ENCODE results near the gene PCDH12. TPM values are rescaled to one million over a fixed set of nuclear protein-coding genes. Genes with fewer than 3 reads are reported as not detected.

PCDH12 gene
- total RNA-seq, 1 experiment from 2014 or later, result 0.75 TPM

DNA sequence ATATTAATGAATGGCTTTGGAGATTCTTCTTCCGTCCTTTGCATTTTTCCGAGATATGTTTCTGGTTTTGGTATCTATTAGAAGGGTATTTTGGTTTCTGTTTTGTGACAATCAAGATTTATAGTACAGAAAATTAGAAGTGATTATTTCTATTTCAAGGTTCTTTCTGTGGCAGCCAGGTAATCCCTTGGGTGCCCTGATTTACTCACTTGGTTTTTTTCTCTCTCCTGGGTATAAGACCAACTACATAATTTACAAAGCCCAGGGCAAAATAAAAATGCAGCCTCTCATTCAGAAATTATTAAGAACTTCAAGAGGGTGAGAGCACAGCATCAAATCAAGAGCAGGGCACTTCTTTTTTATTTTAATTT lies 8.9 kb upstream of the PCDH12 start:
- Histone ChIP-seq H3K36me3 (ENCODE audit: insufficient read depth, low read length, poor library complexity, severe bottlenecking) (peaks cover 7% of the 10 kb centered on the region), H3K27ac (ENCODE audit: low read depth, low read length, poor library complexity, severe bottlenecking) (no peak overlapping the region), H3K4me1 (ENCODE audit: insufficient read depth, low read length, poor library complexity, severe bottlenecking) (peaks cover 21% of the 10 kb centered on the region), H3K27me3 (replicated peaks; ENCODE audit: insufficient read depth, low read depth, low read length, poor library complexity) (no peaks in the 10 kb centered on the region), H3K4me3 (ENCODE audit: low read depth, low read length, poor library complexity, severe bottlenecking) (no peak overlapping the region), H3K9me3 (ENCODE audit: low read depth, low read length, poor library complexity, severe bottlenecking) (no peaks in the 10 kb centered on the region)
- ChIA-PET CTCF (no interaction called here), POLR2A (ENCODE audit: low non-redundant PET) (no interaction called here)
- intact Hi-C loops (cut with micrococcal nuclease; ENCODE audit: unreplicated experiment), result no loop called here
- no peak for DNase-seq (ENCODE audit: low spot score)
- no TSS peak for BruUV-seq (replicated peaks)
- no peak for TF ChIP-seq EZH2 (IDR thresholded peaks at IDR 0.05; ENCODE audit: borderline replicate concordance, low read depth, low read length, poor library complexity, severe bottlenecking)
- TF ChIP-seq, protein P1, sequence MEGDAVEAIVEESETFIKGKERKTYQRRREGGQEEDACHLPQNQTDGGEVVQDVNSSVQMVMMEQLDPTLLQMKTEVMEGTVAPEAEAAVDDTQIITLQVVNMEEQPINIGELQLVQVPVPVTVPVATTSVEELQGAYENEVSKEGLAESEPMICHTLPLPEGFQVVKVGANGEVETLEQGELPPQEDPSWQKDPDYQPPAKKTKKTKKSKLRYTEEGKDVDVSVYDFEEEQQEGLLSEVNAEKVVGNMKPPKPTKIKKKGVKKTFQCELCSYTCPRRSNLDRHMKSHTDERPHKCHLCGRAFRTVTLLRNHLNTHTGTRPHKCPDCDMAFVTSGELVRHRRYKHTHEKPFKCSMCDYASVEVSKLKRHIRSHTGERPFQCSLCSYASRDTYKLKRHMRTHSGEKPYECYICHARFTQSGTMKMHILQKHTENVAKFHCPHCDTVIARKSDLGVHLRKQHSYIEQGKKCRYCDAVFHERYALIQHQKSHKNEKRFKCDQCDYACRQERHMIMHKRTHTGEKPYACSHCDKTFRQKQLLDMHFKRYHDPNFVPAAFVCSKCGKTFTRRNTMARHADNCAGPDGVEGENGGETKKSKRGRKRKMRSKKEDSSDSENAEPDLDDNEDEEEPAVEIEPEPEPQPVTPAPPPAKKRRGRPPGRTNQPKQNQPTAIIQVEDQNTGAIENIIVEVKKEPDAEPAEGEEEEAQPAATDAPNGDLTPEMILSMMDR (conservative IDR thresholded peaks at IDR 0.05; ENCODE audit: low read depth, low read length), result no peak

DNA sequence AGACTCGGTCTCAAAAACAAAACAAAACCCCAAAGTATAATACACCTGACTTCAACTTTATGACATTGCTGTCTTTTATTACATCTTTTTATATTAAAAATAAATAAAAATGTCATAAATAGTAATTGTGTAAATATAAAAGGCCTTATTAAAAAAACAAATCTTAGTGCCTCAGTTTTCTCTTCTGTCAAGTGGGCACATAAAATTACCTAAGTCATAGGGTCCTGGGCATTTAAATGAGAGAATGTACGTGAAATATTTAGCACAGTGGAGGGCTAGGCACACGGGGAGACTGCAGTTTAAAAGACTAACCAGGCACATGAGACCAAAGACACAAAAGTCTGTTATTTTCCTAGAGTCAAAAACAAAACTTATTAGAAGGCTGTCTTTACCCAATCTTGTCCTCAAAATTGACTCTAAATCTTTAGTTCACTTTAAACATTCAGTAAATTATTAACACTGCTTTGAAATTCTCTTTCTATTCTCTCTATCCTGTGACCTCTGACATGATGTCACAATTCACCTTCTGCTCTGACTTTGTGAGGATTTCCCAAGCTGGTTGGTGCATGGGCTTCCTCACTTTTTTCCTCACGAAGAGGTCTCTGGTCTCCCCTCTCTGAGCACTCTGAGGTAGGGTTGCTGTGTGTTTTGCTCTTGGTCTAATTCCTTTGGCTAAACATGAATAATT lies 8.4 kb upstream of the PCDH12 start:
- H3K4me3 ChIP-seq (ENCODE audit: low read depth, low read length, poor library complexity, severe bottlenecking), result no peak overlapping the region
- H3K9me3 ChIP-seq (ENCODE audit: low read depth, low read length, poor library complexity, severe bottlenecking), result no peaks in the 10 kb centered on the region
- TF ChIP-seq, protein P1 (conservative IDR thresholded peaks at IDR 0.05; ENCODE audit: low read depth, low read length), result no peak
- TF ChIP-seq EZH2 (IDR thresholded peaks at IDR 0.05; ENCODE audit: borderline replicate concordance, low read depth, low read length, poor library complexity, severe bottlenecking), result no peak
- H3K4me1 ChIP-seq (ENCODE audit: insufficient read depth, low read length, poor library complexity, severe bottlenecking), result peaks cover 21% of the 10 kb centered on the region
- peaks cover 7% of the 10 kb centered on the region for H3K36me3 ChIP-seq (ENCODE audit: insufficient read depth, low read length, poor library complexity, severe bottlenecking)
- no TSS peak for BruUV-seq (replicated peaks)
- no peak for DNase-seq (ENCODE audit: low spot score)
- no peaks in the 10 kb centered on the region for H3K27me3 ChIP-seq (replicated peaks; ENCODE audit: insufficient read depth, low read depth, low read length, poor library complexity)
- POLR2A ChIA-PET (ENCODE audit: low non-redundant PET), result no interaction called here
- intact Hi-C loops (cut with micrococcal nuclease; ENCODE audit: unreplicated experiment), result no loop called here
- CTCF ChIA-PET, result no interaction called here
- no peak overlapping the region for H3K27ac ChIP-seq (ENCODE audit: low read depth, low read length, poor library complexity, severe bottlenecking)

- ChIA-PET CTCF (no interaction called here), POLR2A (ENCODE audit: low non-redundant PET) (no interaction called here)
- BruUV-seq (replicated peaks), result no TSS peak
These were observed 7.1 kb upstream of the PCDH12 start for GRCh38 chr5:141965071-141965470.

More at GRCh38 chr5:141965071-141965470, 7.1 kb upstream of the PCDH12 start:
- no peaks in the 10 kb centered on the region for H3K27me3 ChIP-seq (replicated peaks; ENCODE audit: insufficient read depth, low read depth, low read length, poor library complexity)
- H3K27ac ChIP-seq (ENCODE audit: low read depth, low read length, poor library complexity, severe bottlenecking), result no peak overlapping the region
- H3K9me3 ChIP-seq (ENCODE audit: low read depth, low read length, poor library complexity, severe bottlenecking), result no peaks in the 10 kb centered on the region
- no peak for DNase-seq (ENCODE audit: low spot score)
- H3K4me1 ChIP-seq (ENCODE audit: insufficient read depth, low read length, poor library complexity, severe bottlenecking), result peaks cover 20% of the 10 kb centered on the region
- H3K4me3 ChIP-seq (ENCODE audit: low read depth, low read length, poor library complexity, severe bottlenecking), result no peak overlapping the region
- H3K36me3 ChIP-seq (ENCODE audit: insufficient read depth, low read length, poor library complexity, severe bottlenecking), result no peaks in the 10 kb centered on the region
- TF ChIP-seq, protein P1 (conservative IDR thresholded peaks at IDR 0.05; ENCODE audit: low read depth, low read length), result no peak
- no peak for TF ChIP-seq EZH2 (IDR thresholded peaks at IDR 0.05; ENCODE audit: borderline replicate concordance, low read depth, low read length, poor library complexity, severe bottlenecking)
- intact Hi-C loops (cut with micrococcal nuclease; ENCODE audit: unreplicated experiment), result no loop called here

Data from A673 (cell line).